GM21526 (cell line): Measurements from ENCODE around the gene DGLUCY.

ENCODE experiments used
- ATAC-seq: cut with Tn5 transposase; IDR thresholded peaks from one replicate; pipeline ENCODE4 v1.9.1; 2021; ENCODE audit warnings: moderate library complexity; ENCODE audit not compliant: unreplicated experiment, low FRiP score

Gene DGLUCY

GRCh38 chr14:91273885-91274273 is 160.0 kb downstream of the DGLUCY start:
- ATAC-seq = no peak

DNA sequence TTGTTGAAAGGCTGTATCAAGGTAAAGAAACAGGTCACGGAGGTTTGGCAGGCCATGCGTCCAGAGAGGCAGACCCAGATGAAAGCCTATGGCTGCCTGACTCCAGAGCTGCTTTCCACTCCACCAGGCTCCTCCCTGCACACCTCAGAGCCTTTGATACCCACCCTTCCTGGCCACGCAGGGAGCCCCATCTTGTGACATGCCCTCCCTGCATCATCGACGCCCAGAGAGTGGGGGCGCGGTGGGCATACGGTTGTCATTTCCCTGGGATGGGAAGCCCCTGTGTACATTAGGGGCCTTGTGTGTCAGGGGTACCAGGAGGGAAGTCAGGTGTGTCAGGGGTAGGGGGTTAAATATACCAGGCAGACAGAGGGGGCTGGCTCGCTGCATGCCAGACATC is 160.9 kb downstream of the DGLUCY start:
- no peak for ATAC-seq
